ENCODE data around the gene CA5B. TPM values are rescaled to one million over a fixed set of nuclear protein-coding genes. Genes with fewer than 3 reads are reported as not detected.
"Not testable (repeated sequence)": the region's sequence is repeated elsewhere in the genome, so short reads cannot be mapped to it uniquely, and the experiment has no call there.

CA5B gene
- total and polyA plus RNA-seq, 7 donors = 0.25 to 2.7 (median 0.91) TPM

DNA sequence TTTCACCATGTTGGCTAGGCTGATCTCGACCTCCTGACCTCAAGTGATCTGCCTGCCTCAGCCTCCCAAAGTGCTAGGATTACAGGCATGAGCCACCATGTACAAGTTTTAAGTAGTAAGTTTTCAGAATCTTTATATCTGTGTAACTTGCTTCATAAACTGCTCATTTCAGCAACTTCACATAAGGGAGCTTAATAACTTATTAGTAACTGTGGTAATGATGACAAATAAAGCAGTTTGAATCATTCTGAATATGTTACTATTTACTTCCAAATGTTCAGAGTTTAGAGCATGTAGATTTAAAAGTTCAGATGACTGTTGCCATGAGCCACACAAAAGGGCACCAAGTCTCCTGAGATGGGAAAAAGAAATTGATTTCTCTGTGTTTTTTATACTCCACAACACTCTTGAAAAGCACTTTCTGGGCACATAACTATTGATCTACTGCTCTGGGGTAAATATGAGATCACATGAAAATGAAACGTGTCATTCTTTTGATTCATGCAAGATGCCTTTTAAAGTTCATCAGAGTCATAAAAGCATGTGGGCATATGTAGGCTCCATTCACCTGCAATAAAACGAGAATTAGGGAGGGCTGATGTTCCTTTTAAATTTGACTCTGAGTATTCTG lies 14.1 kb upstream of the CA5B start:
- Histone ChIP-seq H3K4me3 (no peak overlapping the region), H3K27me3 (ENCODE audit: insufficient read depth in 3 of 3, low read length in 2 of 3) (no peaks in the 10 kb centered on the region), H3K36me3 (ENCODE audit: insufficient read depth in 1 of 2, low read depth in 1 of 2) (no peaks in the 10 kb centered on the region), H3K27ac (no peak overlapping the region), H3K9me3 (no peaks in the 10 kb centered on the region), H3K4me1 (no peaks in the 10 kb centered on the region)
- ATAC-seq (no peak), DNase-seq (no peak)
- 70 to 85% (median 83%) methylated on average over 3 of the region's 3 CpGs for WGBS, 3 donors
- no peak for TF ChIP-seq CTCF (IDR thresholded peaks at IDR 0.05)
- intact Hi-C loops (cut with DNase I) = no loop called here

DNA sequence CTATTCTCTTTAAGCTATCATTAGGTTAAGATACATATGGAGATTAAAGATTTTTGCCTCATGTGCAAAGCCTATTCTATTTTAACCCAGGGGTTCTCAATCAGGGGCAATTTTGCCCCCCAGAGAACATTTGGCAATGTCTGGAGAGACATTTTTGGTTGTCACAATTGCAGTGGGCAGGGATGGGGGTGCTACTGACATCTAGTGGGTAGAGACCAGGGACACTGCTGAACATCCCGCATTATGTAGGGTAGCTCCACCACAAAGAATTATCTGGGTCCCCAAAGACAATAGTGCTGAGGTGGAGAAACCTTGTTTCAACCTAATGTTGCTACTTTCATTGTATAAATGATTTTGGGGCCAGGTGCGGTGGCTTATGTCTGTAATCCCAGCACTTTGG lies 13.2 kb upstream of the CA5B start:
- no peak overlapping the region for H3K27ac ChIP-seq
- no peak for TF ChIP-seq CTCF (IDR thresholded peaks at IDR 0.05)
- DNase-seq = no peak
- intact Hi-C loops (cut with DNase I) = no loop called here
- no peak overlapping the region for H3K4me3 ChIP-seq
- no peak for ATAC-seq
- H3K4me1 ChIP-seq = no peaks in the 10 kb centered on the region
- H3K36me3 ChIP-seq (ENCODE audit: insufficient read depth in 1 of 2, low read depth in 1 of 2) = no peaks in the 10 kb centered on the region
- H3K9me3 ChIP-seq = no peaks in the 10 kb centered on the region
- WGBS, 3 donors = 96 to 100% (median 100%) methylated on average over 2 of the region's 2 CpGs
- no peaks in the 10 kb centered on the region for H3K27me3 ChIP-seq (ENCODE audit: insufficient read depth in 3 of 3, low read length in 2 of 3)

- H3K4me1 ChIP-seq; H3K4me3 ChIP-seq; H3K27ac ChIP-seq; ATAC-seq; intact Hi-C loops (cut with DNase I); H3K9me3 ChIP-seq; H3K36me3 ChIP-seq (ENCODE audit: insufficient read depth in 1 of 2, low read depth in 1 of 2); DNase-seq; H3K27me3 ChIP-seq (ENCODE audit: insufficient read depth in 3 of 3, low read length in 2 of 3): not testable (repeated sequence)
- 88 to 91% (median 88%) methylated on average over 4 of the region's 4 CpGs for WGBS, 3 donors
Measured at GRCh38 chrX:15731368-15731767, 6.7 kb upstream of the CA5B start.

- intact Hi-C loops (cut with DNase I) = no loop called here
- Histone ChIP-seq H3K4me1 (no peaks in the 10 kb centered on the region), H3K4me3 (peak overlapping the region; percentile 62), H3K9me3 (no peaks in the 10 kb centered on the region), H3K27me3 (ENCODE audit: insufficient read depth in 3 of 3, low read length in 2 of 3) (no peaks in the 10 kb centered on the region), H3K36me3 (ENCODE audit: insufficient read depth in 1 of 2, low read depth in 1 of 2) (no peaks in the 10 kb centered on the region), H3K27ac (no peak overlapping the region)
- no peak for TF ChIP-seq CTCF (IDR thresholded peaks at IDR 0.05)
- WGBS, 3 donors = 11 to 24% (median 24%) methylated on average over 14 of the region's 14 CpGs
- ATAC-seq (no peak), DNase-seq (no peak)
Measured at GRCh38 chrX:15737190-15737958, 696 bp upstream of the CA5B start.

DNA sequence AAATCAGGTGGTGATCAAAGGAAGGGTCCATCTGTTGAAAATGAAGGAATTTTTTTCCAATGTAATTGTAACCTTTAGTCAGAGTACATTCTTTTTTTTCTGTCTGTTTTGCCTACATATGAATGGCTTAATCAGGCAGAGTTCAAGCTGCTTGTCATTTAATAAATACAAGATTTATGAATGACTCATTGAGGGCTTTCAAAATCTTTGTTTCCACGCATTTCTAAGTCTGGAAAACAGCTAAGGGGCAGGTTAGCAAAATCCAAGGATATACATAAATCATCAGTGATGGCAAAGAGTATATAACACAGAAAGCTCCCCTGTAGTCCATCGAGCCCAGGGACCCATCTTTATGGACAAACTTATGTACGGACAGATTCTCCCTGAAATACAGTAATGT lies 1.8 kb downstream of the CA5B start:
- TF ChIP-seq CTCF (IDR thresholded peaks at IDR 0.05) = no peak
- H3K4me1 ChIP-seq = no peaks in the 10 kb centered on the region
- no peaks in the 10 kb centered on the region for H3K9me3 ChIP-seq
- no peak overlapping the region for H3K4me3 ChIP-seq
- no peak overlapping the region for H3K27ac ChIP-seq
- H3K27me3 ChIP-seq (ENCODE audit: insufficient read depth in 3 of 3, low read length in 2 of 3) = no peaks in the 10 kb centered on the region
- no peaks in the 10 kb centered on the region for H3K36me3 ChIP-seq (ENCODE audit: insufficient read depth in 1 of 2, low read depth in 1 of 2)
- intact Hi-C loops (cut with DNase I) = no loop called here
- DNase-seq (no peak), ATAC-seq (no peak)
- 87 to 94% (median 88%) methylated on average over 3 of the region's 3 CpGs for WGBS, 3 donors

Measured in psoas muscle (tissue), 8 donors.